Thoracic aorta (tissue), 2 donors: ENCODE results near the gene AP1S3. TPM values are rescaled to one million over a fixed set of nuclear protein-coding genes. Genes with fewer than 3 reads are reported as not detected.

ENCODE experiments used
- ATAC-seq: fragments of 150-250 bp; one replicate; pipeline ENCODE4 v1.8.0; 2017; ENCODE audit warnings: low read depth; ENCODE audit not compliant: insufficient number of reproducible peaks, low FRiP score
- DNase-seq: peaks from one replicate; pipeline ENCODE4 v3.0.0-alpha.2; 2020; ENCODE audit warnings: low spot score
- H3K27ac ChIP-seq, 2 donors: fragments of 200-600 bp; sonication (generic); 1 replicate in 1 of 2; 2 replicates in 1 of 2; pipeline ENCODE4 v1.5.1; 2016; ENCODE audit warnings: mild to moderate bottlenecking in 2 of 2, moderate library complexity in 2 of 2
- H3K27me3 ChIP-seq: fragments of 200-600 bp; sonication (generic); replicated peaks from 2 replicates; pipeline ENCODE4 v1.6.0; 2016; ENCODE audit warnings: mild to moderate bottlenecking; ENCODE audit not compliant: insufficient read depth
- H3K36me3 ChIP-seq: fragments of 200-600 bp; sonication (generic); one replicate; pipeline ENCODE4 v1.5.1; 2016
- H3K4me1 ChIP-seq, 2 donors: fragments of 200-600 bp; sonication (generic); 1 replicate in 1 of 2; 2 replicates in 1 of 2; pipeline versions ENCODE4 v1.5.1 to v1.6.0; 2016; ENCODE audit warnings: low read depth in 2 of 2, mild to moderate bottlenecking in 1 of 2; ENCODE audit not compliant: control insufficient read depth in 1 of 2
- H3K4me3 ChIP-seq: fragments of 200-600 bp; sonication (generic); 2 replicates; pipeline ENCODE4 v1.5.1; 2016; ENCODE audit warnings: mild to moderate bottlenecking
- H3K9me3 ChIP-seq: fragments of 200-600 bp; sonication (generic); 2 replicates; pipeline ENCODE4 v1.5.1; 2016
- CTCF ChIP-seq: fragments of 200-600 bp; sonication (generic); IDR thresholded peaks from one replicate; pipeline ENCODE4 v1.5.1; 2019; ENCODE audit warnings: antibody characterized with exemption
- total RNA-seq, 2 donors: library from RNA; depleted of rRNA; stranded (reverse); fragments of >200 nt; gene quantifications; one replicate each; pipeline versions ENCODE4 v1.1.0 to v1.2.3, GENCODE V29; 2016

The AP1S3 gene
- total RNA-seq, 2 donors from 2014 or later = 0.95 to 3.0 TPM

GRCh38 chr2:223772363-223772762 is 65.0 kb downstream of the AP1S3 start:
- ATAC-seq = no peak
- Histone ChIP-seq H3K27me3 (no peaks in the 10 kb centered on the region), H3K4me1 (no peaks in the 10 kb centered on the region), H3K4me3 (no peak overlapping the region), H3K36me3 (no peaks in the 10 kb centered on the region), H3K9me3 (no peaks in the 10 kb centered on the region), H3K27ac (no peak overlapping the region)
- no peak for TF ChIP-seq CTCF
- DNase-seq = no peak

- Histone ChIP-seq H3K4me3 (no peak overlapping the region), H3K9me3 (no peaks in the 10 kb centered on the region), H3K27ac (no peak overlapping the region), H3K4me1 (no peaks in the 10 kb centered on the region), H3K27me3 (no peaks in the 10 kb centered on the region), H3K36me3 (no peaks in the 10 kb centered on the region)
- no peak for TF ChIP-seq CTCF
- no peak for ATAC-seq
- DNase-seq = no peak
These were observed 65.9 kb downstream of the AP1S3 start for GRCh38 chr2:223771475-223771874.

DNA sequence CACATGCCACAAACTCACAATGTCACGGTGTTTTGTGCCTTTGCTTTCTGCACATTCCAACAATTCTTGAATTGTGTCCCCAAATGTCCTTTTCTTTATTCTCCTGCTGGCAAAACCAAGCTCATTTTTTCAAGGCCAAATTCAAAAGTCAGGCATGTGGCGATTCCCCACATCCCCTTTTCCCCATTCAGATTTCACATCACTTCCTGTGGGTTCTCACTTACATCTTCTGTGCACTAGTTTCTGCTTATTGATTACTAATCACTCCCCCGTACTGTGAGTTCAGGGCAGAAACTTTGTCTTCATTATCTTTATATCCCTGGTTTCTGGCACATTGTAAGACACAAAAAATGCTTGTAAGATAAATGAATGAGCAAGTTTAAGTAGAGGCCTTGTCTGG is 69.2 kb downstream of the AP1S3 start:
- no peaks in the 10 kb centered on the region for H3K9me3 ChIP-seq
- no peak for TF ChIP-seq CTCF
- no peak for DNase-seq
- no peak overlapping the region for H3K4me3 ChIP-seq
- no peak overlapping the region for H3K27ac ChIP-seq
- ATAC-seq = no peak
- no peaks in the 10 kb centered on the region for H3K4me1 ChIP-seq
- H3K27me3 ChIP-seq = no peaks in the 10 kb centered on the region
- no peaks in the 10 kb centered on the region for H3K36me3 ChIP-seq

DNA sequence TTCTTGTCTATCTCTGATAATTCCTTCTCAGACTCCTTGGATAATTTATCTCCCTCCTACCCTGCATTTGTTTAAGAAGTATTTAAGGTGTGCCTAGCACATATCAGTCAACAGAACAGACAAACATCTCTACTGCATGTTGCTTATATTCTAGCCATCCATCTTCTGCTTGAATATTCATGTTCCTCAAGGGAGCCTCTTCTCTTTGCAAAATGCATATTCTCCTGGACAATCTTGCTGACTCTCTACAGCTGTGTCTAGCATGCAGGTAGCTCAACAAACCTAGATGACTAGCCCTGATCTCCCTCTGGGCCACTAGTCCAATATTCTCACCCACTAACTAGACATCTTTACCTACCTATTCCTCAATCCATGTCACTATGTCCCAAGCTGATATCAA is 70.0 kb downstream of the AP1S3 start:
- no peaks in the 10 kb centered on the region for H3K36me3 ChIP-seq
- no peaks in the 10 kb centered on the region for H3K27me3 ChIP-seq
- no peak overlapping the region for H3K27ac ChIP-seq
- H3K9me3 ChIP-seq = no peaks in the 10 kb centered on the region
- H3K4me3 ChIP-seq = no peak overlapping the region
- TF ChIP-seq CTCF = no peak
- no peak for DNase-seq
- H3K4me1 ChIP-seq = no peaks in the 10 kb centered on the region
- ATAC-seq = no peak

DNA sequence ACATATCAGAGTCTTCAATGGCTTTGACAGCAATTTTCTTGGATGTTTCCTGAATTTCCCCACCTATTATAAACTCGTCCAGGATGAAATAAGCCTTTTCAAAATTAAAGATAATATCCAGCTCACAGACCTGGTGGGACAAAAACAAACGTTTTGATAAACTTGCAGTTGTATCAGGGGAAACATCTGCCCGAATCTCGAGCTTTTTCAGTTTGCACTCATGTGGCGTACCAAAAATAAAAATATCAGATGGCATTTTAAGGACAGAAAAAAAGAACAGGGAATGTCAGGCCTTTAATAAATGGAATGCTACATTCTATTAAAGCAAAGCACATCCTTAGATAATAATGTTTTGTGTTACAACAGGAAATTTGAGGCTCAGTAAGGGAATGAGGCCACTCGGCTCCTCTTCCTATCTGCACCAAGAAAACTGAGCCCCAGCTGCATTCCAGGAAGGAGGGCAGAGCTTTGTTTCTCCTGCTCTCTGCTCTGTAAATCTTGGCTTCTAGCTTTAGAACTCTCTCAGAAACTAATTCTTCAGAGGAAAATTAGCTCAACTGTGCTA is 72.1 kb downstream of the AP1S3 start:
- H3K27me3 ChIP-seq = no peaks in the 10 kb centered on the region
- peaks cover 0 to 6% of the 10 kb centered on the region in 2 donors for H3K4me1 ChIP-seq
- DNase-seq (no peak), ATAC-seq (no peak)
- H3K4me3 ChIP-seq = no peak overlapping the region
- peak overlapping the region in 1 of 2 donors; percentile 25 for H3K27ac ChIP-seq
- no peaks in the 10 kb centered on the region for H3K9me3 ChIP-seq
- no peak for TF ChIP-seq CTCF
- no peaks in the 10 kb centered on the region for H3K36me3 ChIP-seq
